ENCODE measurements around the gene MAP2K1.

DNA sequence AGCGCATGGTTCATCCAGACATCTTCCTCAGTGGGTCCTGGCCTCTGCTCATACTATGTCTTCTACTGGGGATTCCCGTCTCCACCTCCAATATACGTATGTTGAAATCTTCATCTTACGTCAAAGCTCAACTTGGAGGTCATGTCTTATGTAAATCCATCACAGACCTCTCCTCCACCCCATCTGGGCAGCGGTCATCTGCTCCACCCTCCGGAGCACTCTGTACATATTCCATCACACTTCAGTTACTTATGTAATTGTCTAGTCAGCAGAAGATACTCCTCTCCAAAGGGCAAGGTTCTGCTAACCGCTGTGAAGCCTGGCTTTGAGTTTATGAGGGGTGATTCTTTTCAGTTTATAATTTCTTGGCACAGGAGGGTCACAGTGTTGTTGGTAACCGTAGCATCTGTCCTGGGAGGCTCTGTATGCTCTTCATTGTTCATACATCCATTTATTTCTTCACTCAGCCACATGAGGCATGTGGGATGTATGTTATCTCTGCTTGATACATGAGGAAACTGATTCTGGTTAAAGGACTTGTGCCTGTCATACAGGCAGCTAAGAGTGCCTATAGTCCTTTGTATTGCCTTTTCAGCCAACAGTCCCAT lies 22.1 kb downstream of the MAP2K1 start:
- no peak for TF ChIP-seq POLR2A (IDR thresholded peaks at IDR 0.05)
- TF ChIP-seq, protein P1, sequence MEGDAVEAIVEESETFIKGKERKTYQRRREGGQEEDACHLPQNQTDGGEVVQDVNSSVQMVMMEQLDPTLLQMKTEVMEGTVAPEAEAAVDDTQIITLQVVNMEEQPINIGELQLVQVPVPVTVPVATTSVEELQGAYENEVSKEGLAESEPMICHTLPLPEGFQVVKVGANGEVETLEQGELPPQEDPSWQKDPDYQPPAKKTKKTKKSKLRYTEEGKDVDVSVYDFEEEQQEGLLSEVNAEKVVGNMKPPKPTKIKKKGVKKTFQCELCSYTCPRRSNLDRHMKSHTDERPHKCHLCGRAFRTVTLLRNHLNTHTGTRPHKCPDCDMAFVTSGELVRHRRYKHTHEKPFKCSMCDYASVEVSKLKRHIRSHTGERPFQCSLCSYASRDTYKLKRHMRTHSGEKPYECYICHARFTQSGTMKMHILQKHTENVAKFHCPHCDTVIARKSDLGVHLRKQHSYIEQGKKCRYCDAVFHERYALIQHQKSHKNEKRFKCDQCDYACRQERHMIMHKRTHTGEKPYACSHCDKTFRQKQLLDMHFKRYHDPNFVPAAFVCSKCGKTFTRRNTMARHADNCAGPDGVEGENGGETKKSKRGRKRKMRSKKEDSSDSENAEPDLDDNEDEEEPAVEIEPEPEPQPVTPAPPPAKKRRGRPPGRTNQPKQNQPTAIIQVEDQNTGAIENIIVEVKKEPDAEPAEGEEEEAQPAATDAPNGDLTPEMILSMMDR (IDR thresholded peaks at IDR 0.05), result no peak
